Spleen (tissue), 11 donors: ENCODE data around the gene PNISR. TPM values are rescaled to one million over a fixed set of nuclear protein-coding genes. Genes with fewer than 3 reads are reported as not detected.

Source experiments
- DNase-seq: peaks from one replicate; pipeline ENCODE4 v3.0.0-alpha.2; 2020
- H3K27ac ChIP-seq, 8 donors: fragments of 200-600 bp; sonication (generic) in 7 of 8; 1 replicate in 4 of 8; 2 replicates in 4 of 8; pipeline versions ENCODE4 v1.5.0 to v1.8.0; 2016 to 2021; ENCODE audit warnings: inconsistent platforms in 4 of 8, mild to moderate bottlenecking in 4 of 8, moderate library complexity in 1 of 8
- H3K27me3 ChIP-seq, 7 donors: fragments of 200-600 bp; sonication (generic) in 6 of 7; replicated peaks in 1 of 7; 1 replicate in 4 of 7; 2 replicates in 3 of 7; pipeline versions ENCODE4 v1.5.0 to v1.8.0; 2016 to 2021; ENCODE audit warnings: inconsistent platforms in 3 of 7, mild to moderate bottlenecking in 1 of 7
- H3K36me3 ChIP-seq, 6 donors: fragments of 200-600 bp; sonication (generic) in 5 of 6; 1 replicate in 4 of 6; 2 replicates in 2 of 6; pipeline versions ENCODE4 v1.5.0 to v1.8.0; 2016 to 2021; ENCODE audit warnings: inconsistent platforms in 2 of 6
- H3K4me1 ChIP-seq, 6 donors: fragments of 200-600 bp; sonication (generic) in 5 of 6; 1 replicate in 3 of 6; 2 replicates in 3 of 6; pipeline versions ENCODE4 v1.5.0 to v1.8.0; 2016 to 2021; ENCODE audit warnings: inconsistent platforms in 3 of 6
- H3K4me3 ChIP-seq, 8 donors: fragments of 200-600 bp; sonication (generic) in 7 of 8; 1 replicate in 4 of 8; 2 replicates in 4 of 8; pipeline versions ENCODE4 v1.5.0 to v1.8.0; 2016 to 2021; ENCODE audit warnings: inconsistent platforms in 4 of 8, mild to moderate bottlenecking in 4 of 8, moderate library complexity in 2 of 8
- H3K9me3 ChIP-seq, 8 donors: fragments of 200-600 bp; sonication (generic) in 7 of 8; 1 replicate in 4 of 8; 2 replicates in 4 of 8; pipeline versions ENCODE4 v1.5.0 to v1.8.0; 2016 to 2021; ENCODE audit warnings: inconsistent platforms in 4 of 8
- POLR2A ChIP-seq, 3 donors: fragments of 450-650 bp; IDR thresholded peaks; one replicate each; pipeline ENCODE4 v1.5.1; 2017; ENCODE audit warnings: antibody characterized with exemption in 3 of 3, mild to moderate bottlenecking in 1 of 3
- POLR2AphosphoS5 ChIP-seq, 3 donors: sonication (generic); formaldehyde crosslinking; IDR thresholded peaks; one replicate each; pipeline ENCODE4 v1.5.1; 2017; ENCODE audit warnings: antibody characterized with exemption in 3 of 3
- WGBS, 5 donors: extraction: QIAGEN DNeasy Blood & Tissue Kit in 3 of 5; methylation state at CpG; one replicate each; pipeline versions ENCODE4 v1.1.5 to v1.1.7; 2013 to 2018; 5-methylcytosine and 5-hydroxymethylcytosine counted together
- intact Hi-C: fragments of 100-400 bp; cut with DNase I; formaldehyde crosslinking; loops from one replicate; pipeline ENCODE4 v1.15.0; 2023; ENCODE audit warnings: low total_unique reads
- polyA plus RNA-seq, 3 donors: library from polyadenylated mRNA; stranded (reverse); fragments of 200-250 nt; gene quantifications; one replicate each; pipeline ENCODE4 v1.2.1, GENCODE V29; 2013
- total RNA-seq, 7 donors: library from RNA; depleted of rRNA in 3 of 7; stranded (reverse); fragments of >200 nt in 3 of 7; fragmentation: NEBNext Ultra II Directional in 4 of 7; extraction: Animal tissue kit (Norgen Biotek cat#: 25700) in 4 of 7; gene quantifications; one replicate each; pipeline versions ENCODE4 v1.1.0 to v1.2.1, GENCODE V29; 2016 to 2021
- TF ChIP-seq, protein P1 (sequence below), 11 experiments: fragments of 200-600 bp in 7 of 11; fragments of 450-650 bp in 4 of 11; sonication (generic) in 4 of 11; IDR thresholded peaks in 8 of 11; conservative IDR thresholded peaks in 3 of 11; 1 replicate in 7 of 11; 2 replicates in 4 of 11; pipeline versions ENCODE4 v1.4.0 to v1.8.0; 2016 to 2021; ENCODE audit warnings: antibody characterized with exemption in 11 of 11, inconsistent platforms in 4 of 11, mild to moderate bottlenecking in 1 of 11
- donor health status: healthy with polysubstance abuse.
- donor health status: DM: no; HTN: no; CAD: no; lungs with moderate emphysema.
- donor health status: DM: no; HTN: no; CAD: no.
- donor health status: Bipolar disorder and iron deficiency.
- donor health status: healthy.
- donor health status: DM: no; HTN: no; CAD: no.
- donor health status: DM: yes; HTN: yes; CAD: no.

Gene PNISR
- total and polyA plus RNA-seq, 10 donors, result 44.0 to 338 (median 167) TPM

- Histone ChIP-seq H3K4me1 (peaks cover 0 to 23% (median 15%) of the 10 kb centered on the region in 6 donors), H3K27me3 (no peaks in the 10 kb centered on the region), H3K36me3 (peaks cover 0 to 59% (median 37%) of the 10 kb centered on the region in 6 donors), H3K27ac (no peak overlapping the region), H3K9me3 (no peaks in the 10 kb centered on the region), H3K4me3 (no peak overlapping the region)
- TF ChIP-seq, protein P1, sequence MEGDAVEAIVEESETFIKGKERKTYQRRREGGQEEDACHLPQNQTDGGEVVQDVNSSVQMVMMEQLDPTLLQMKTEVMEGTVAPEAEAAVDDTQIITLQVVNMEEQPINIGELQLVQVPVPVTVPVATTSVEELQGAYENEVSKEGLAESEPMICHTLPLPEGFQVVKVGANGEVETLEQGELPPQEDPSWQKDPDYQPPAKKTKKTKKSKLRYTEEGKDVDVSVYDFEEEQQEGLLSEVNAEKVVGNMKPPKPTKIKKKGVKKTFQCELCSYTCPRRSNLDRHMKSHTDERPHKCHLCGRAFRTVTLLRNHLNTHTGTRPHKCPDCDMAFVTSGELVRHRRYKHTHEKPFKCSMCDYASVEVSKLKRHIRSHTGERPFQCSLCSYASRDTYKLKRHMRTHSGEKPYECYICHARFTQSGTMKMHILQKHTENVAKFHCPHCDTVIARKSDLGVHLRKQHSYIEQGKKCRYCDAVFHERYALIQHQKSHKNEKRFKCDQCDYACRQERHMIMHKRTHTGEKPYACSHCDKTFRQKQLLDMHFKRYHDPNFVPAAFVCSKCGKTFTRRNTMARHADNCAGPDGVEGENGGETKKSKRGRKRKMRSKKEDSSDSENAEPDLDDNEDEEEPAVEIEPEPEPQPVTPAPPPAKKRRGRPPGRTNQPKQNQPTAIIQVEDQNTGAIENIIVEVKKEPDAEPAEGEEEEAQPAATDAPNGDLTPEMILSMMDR (IDR thresholded peaks at IDR 0.05 in 8 of 11, conservative IDR thresholded peaks at IDR 0.05 in 3 of 11), result no peak
- TF ChIP-seq POLR2AphosphoS5 (IDR thresholded peaks at IDR 0.05) (no peak), POLR2A (IDR thresholded peaks at IDR 0.05) (no peak)
- WGBS, 5 donors, result 0 to 92% (median 61%) methylated on average over 1 of the region's 1 CpG
- intact Hi-C loops, result no loop called here
- no peak for DNase-seq
Observed at GRCh38 chr6:99397287-99397686, 27.8 kb downstream of the PNISR start.

- H3K36me3 ChIP-seq, result peaks cover 0 to 25% (median 4%) of the 10 kb centered on the region in 6 donors
- H3K4me1 ChIP-seq, result peaks cover 0 to 26% (median 15%) of the 10 kb centered on the region in 6 donors
- no peaks in the 10 kb centered on the region for H3K27me3 ChIP-seq
- H3K27ac ChIP-seq, result peak within 1 kb of the TSS; percentile 70 to 88 (median 82)
- TF ChIP-seq POLR2A (IDR thresholded peaks at IDR 0.05) (no peak), POLR2AphosphoS5 (IDR thresholded peaks at IDR 0.05) (peak in 2 of 3 donors; percentile 57 to 74)
- TF ChIP-seq, protein P1 (IDR thresholded peaks at IDR 0.05 in 8 of 11, conservative IDR thresholded peaks at IDR 0.05 in 3 of 11), result no peak
- intact Hi-C loops, result no loop called here
- no peaks in the 10 kb centered on the region for H3K9me3 ChIP-seq
- peak within 1 kb of the TSS; percentile 73 to 90 (median 85) for H3K4me3 ChIP-seq
- 12 to 17% (median 13%) methylated on average over 47 to 56 of the region's 56 CpGs for WGBS, 5 donors
- DNase-seq, result peak; percentile 89
Observed at GRCh38 chr6:99393698-99394531, 31.2 kb downstream of the PNISR start, which contains the start of gene COQ3. COQ3 (minus strand) TSS chr6:99394195; CDS start chr6:99394179, 16 bp downstream.

DNA sequence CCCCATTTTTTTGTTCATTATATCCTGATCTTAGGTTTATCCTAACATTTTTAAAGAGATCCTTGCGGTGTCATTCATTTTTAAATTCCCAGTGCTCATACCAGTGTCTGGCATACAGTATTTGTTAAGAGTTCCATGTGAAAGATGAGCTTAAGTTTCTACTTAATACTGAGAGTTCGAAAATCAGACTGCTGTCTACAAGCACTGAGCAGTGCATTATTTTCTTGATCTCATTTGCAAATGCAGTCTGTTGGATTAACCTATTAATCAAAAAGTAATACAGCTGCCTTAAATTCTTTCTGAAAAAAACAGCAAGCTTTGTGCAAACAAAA, 31.8 kb downstream of the PNISR start:
- no peak for DNase-seq
- no peaks in the 10 kb centered on the region for H3K9me3 ChIP-seq
- TF ChIP-seq POLR2AphosphoS5 (IDR thresholded peaks at IDR 0.05) (no peak), POLR2A (IDR thresholded peaks at IDR 0.05) (no peak)
- TF ChIP-seq, protein P1 (IDR thresholded peaks at IDR 0.05 in 8 of 11, conservative IDR thresholded peaks at IDR 0.05 in 3 of 11), result no peak
- intact Hi-C loops, result no loop called here
- WGBS, 5 donors, result 23 to 40% (median 32%) methylated on average over 2 of the region's 2 CpGs
- H3K27ac ChIP-seq, result peak overlapping the region in 6 of 8 donors; percentile 80 to 88 (median 84)
- peaks cover 0 to 26% (median 15%) of the 10 kb centered on the region in 6 donors for H3K4me1 ChIP-seq
- peaks cover 0 to 19% (median under 1%) of the 10 kb centered on the region in 6 donors for H3K36me3 ChIP-seq
- peak overlapping the region; percentile 73 to 90 (median 85) for H3K4me3 ChIP-seq
- H3K27me3 ChIP-seq, result no peaks in the 10 kb centered on the region

GRCh38 chr6:99390896-99391295, 34.2 kb downstream of the PNISR start:
- TF ChIP-seq POLR2AphosphoS5 (IDR thresholded peaks at IDR 0.05) (no peak), POLR2A (IDR thresholded peaks at IDR 0.05) (no peak)
- TF ChIP-seq, protein P1 (IDR thresholded peaks at IDR 0.05 in 8 of 11, conservative IDR thresholded peaks at IDR 0.05 in 3 of 11), result no peak
- intact Hi-C loops, result no loop called here
- H3K36me3 ChIP-seq, result no peaks in the 10 kb centered on the region
- WGBS, 5 donors, result 91 to 96% (median 93%) methylated on average over 3 of the region's 3 CpGs
- no peak overlapping the region for H3K27ac ChIP-seq
- no peaks in the 10 kb centered on the region for H3K27me3 ChIP-seq
- H3K4me1 ChIP-seq, result peaks cover 0 to 26% (median 15%) of the 10 kb centered on the region in 6 donors
- H3K4me3 ChIP-seq, result no peak overlapping the region
- no peak for DNase-seq
- no peaks in the 10 kb centered on the region for H3K9me3 ChIP-seq
